Measurements from ENCODE around the gene RRAD.

RRAD gene

GRCh38 chr16:66881014-66881417 lies 44.3 kb downstream of the RRAD start:
- no peak for DNase-seq (ENCODE audit: low spot score)

GRCh38 chr16:66880288-66881013 lies 44.9 kb downstream of the RRAD start, which contains the start of gene PDP2:
PDP2 (plus strand) TSS chr16:66880515; CDS start chr16:66884285, 3,770 bp downstream.
- DNase-seq (ENCODE audit: low spot score), result peak; percentile 86

- DNase-seq (ENCODE audit: low spot score), result no peak
These were observed 47.3 kb downstream of the RRAD start for GRCh38 chr16:66878067-66878466.

- no peak for DNase-seq (ENCODE audit: low spot score)
These were observed 51.1 kb downstream of the RRAD start for GRCh38 chr16:66874079-66874775.

GRCh38 chr16:66873685-66874055 lies 51.7 kb downstream of the RRAD start:
- no peak for DNase-seq (ENCODE audit: low spot score)

GRCh38 chr16:66872943-66873684 lies 52.2 kb downstream of the RRAD start:
- peak; percentile 95 for DNase-seq (ENCODE audit: low spot score)

- no peak for DNase-seq (ENCODE audit: low spot score)
These were observed 52.8 kb downstream of the RRAD start for GRCh38 chr16:66872559-66872942.

GRCh38 chr16:66871840-66872239 lies 53.5 kb downstream of the RRAD start:
- no peak for DNase-seq (ENCODE audit: low spot score)
